NCI-H2029 treated with DMSO at 0.1 percent for 48 hours (cell line): Measurements from ENCODE around the gene COL4A4.
"Not testable (repeated sequence)": the region's sequence is repeated elsewhere in the genome, so short reads cannot be mapped to it uniquely, and the experiment has no call there.

Experiments
- DNase-seq: peaks from one replicate; lab custom pipeline; 2025; lab: John Stamatoyannopoulos, UW

Gene COL4A4

DNA sequence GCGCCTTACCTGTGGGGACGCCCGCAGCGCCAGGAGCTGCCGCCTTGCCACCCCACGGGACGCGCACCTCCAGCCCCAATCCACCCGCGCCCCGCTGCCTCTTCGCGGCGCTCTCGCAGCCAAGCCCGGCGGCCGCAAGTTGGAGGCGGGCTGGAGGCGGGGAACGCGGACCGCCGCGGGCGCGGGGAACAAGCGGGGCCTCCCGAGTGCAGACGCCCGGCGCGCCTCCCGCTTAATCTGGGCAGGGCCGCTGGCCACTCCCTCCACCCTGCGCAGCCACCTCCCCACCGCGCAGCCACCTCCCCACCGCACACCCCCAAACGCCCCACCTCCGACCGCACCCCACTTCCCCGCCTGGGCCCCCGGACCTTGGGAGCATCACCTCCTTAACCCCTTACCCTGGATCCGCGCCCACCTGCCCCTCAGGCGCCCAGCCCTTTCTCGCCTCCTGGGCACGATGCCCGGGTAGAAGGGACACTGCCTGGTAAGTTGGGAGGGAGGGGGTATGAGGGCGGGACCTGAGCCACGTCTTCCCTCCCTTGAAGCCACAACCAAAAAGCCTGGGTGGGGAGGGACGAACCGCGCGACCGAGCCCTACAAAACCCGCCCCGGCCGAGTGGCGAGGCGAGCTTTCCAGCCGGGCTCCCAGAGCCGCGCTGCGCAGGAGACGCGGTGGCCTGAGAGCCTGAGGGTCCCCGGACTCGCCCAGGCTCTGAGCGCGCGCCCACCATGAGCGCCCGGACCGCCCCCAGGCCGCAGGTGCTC, at the start of gene COL4A4, which contains the start of gene COL4A3:
Gene COL4A4 (minus strand): TSS at position 208 of the 765 bp plus-strand sequence. CDS start 16,722 bp downstream, outside the sequence.
Gene COL4A3 (plus strand): TSS at position 627 of the 765 bp plus-strand sequence. CDS start 103 bp downstream, at position 730.
- DNase-seq: no peak

DNA sequence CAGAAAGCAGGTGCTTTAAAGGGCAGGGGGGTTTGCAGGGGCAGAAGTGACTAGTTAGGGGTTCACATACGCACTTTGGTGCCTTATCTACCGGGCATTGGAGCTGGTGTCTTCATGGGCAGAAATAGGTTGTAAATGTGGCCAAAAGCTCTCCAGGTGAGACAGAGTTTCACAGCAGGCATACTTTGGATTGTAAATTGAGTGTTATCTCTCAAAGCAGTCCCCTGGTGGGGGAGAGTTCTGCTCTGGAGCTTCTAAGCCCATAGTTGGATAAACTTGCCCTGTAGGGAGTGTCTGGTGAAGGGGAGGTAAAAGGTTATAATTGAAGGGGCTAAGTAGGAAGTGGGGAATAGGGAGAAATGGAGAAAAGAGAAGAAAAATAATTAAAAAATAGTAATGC, 43.6 kb upstream of the COL4A4 start:
- no peak for DNase-seq

DNA sequence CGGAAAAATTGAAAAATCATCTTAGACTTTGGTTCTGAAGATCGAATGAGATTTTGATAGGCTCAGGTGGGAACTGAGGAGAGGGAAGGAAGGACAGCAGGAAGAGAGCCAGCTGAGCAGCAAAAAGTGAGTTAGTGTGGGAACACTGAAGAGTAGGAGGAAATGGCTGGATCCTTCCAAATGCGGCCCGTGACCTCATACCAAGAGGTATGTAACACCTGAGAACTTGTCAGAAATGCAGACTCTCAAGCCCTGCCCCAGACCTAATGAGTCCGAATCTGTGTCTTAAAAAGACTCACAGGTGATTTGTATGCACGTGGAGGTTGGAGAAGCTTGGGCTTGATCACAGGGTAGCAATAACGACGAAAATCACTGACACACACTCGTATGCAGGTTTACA, 42.4 kb upstream of the COL4A4 start:
- DNase-seq: no peak

DNA sequence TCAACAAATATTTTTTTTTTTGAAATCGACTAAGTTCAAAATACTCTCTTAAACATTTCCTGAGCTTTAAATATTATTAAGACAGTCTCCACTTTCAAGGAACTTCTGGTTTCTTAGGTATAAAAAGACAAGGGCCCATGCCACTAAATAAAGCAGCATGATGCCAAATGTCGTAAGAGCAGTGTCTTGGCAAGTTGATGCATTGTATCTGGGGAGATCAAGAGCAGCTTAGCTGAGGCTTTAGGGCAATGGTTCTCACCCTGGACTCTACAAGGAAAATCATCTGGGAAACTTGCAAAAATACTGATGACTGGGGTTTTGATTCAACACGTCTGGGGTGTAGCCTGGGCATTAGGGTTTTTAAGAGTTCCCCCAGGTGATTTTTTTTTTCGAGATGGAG, 41.7 kb upstream of the COL4A4 start:
- DNase-seq: no peak

DNA sequence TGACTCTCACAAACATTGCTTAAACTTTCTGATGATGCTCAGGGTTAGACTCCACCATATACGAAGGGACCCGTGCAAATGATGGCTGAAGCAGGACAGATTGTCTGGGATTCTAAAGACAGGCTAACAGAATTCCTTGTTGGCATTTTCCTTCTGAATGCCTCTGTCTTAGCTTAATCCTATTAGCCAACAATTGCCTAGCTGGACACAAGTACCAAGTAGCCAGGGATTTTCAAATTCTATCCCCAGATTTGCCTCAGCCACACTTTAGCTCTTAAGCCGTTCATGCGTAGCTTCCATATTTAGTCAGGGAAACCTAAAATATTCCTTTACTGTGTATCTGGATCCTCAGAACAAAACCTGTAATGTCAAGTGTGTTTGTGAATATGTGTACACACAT, 40.4 kb upstream of the COL4A4 start:
- DNase-seq: no peak

DNA sequence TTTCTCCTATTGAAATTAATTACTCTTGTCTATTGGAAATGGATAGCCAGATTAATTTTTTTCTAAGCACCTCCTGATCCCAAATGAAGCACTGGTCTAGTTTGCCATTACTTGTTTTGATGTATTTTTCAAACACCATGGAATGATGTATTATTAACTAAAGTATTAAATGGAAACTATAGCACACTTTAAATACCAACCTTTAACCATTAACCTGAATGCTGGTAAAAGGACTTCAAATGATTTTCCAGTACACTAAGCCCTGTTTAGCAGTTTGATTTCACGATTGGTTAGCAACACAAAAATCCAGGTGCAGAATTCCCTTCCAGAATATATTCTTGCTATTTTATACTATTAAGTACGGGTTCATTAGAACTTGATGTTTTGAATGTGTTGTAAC, 37.8 kb upstream of the COL4A4 start:
- no peak for DNase-seq

DNA sequence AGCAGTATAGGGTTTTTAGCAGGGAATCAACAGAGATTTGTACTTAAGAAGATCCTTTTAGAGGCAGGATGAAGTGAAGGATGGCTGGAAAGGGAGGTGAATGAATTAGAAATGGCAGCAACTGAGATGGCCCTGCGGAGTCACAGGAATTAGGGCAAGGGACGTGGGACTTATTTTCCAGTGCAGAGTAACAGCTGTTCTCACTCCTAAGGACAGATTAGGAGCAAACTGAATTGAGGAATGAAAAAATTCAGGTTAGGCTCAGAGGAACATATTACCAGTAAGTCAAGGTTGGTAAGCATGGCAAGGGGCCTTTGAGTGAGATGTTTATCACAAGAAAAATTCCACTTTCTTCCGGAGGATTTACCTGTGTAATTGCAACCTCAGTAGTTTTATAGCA, 34.9 kb upstream of the COL4A4 start:
- no peak for DNase-seq

DNA sequence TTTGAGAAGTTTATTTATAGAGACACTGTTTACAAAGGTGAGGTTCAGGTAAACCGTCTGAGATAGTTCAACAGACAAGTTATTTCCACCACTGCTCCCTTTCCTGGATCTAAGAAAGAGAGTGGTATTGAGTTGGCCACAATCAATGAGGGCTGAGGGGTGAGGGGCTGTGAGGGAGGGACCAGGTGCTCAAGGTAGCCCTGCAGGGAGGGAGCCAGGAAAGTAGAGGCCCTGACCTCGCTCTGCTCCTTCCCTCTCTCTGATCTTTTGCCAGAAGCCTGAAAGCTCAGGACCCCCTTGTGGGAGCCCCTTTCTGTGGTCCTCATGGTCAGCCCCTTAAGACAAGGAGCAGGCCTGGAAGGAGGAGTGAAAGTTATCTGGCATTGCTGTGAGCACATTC, 30.2 kb upstream of the COL4A4 start:
- no peak for DNase-seq

DNA sequence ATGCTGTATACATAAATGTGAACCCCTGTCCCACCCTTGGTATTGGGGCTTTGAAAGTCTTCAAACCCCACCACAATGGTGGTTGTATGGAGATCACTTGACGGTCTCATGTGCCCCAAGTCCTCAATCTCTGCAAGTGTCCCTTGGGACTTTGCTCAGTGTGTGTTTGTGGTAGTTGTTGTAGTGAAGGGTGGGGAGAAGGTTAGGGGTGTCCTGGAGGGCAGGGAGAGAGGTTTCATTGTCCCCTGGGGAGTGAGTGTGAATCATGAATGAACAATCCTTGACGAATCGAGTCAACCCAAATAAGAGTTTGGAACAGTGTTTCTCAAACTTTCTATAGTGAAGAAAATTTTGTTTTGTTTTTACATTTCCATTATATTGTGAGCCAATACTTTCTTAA, 28.5 kb upstream of the COL4A4 start:
- DNase-seq: no peak

DNA sequence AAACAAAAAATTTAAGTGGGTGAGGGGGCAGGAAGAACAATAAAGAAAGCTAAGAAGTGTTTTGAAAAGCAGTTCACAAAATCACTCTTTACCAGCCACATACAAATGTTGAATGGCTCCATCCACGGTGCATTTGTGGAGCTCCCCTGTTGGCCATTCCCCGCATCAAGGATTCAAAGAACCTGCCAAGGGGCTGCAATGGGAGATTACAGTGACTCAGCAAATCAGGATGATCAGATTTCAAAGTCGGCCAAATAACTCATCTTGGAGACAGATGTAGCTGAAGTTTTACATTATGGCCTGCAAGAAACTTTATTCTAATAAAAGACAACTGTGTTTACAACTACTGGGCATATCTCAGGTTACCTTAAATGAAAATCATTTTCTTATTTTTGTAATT, 27.4 kb upstream of the COL4A4 start:
- DNase-seq: no peak

DNA sequence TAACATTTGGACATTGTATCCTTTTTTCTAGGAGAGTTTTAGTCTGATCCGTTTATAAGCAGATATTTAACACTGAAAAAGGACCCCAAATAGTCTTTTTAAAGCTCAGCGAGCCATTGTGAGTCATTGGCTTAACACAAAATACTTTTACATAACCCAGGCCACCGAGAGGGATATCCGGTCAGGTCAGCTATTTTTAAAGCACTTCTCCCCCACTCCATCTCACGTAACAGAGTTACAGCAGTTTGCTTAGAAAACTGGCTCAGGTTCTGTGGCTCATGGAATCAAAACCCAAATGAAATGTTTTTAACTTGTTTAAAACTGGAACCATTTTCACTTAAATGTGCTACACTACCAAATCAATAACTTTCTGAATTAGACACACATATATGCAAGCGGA, 24.3 kb upstream of the COL4A4 start:
- no peak for DNase-seq

DNA sequence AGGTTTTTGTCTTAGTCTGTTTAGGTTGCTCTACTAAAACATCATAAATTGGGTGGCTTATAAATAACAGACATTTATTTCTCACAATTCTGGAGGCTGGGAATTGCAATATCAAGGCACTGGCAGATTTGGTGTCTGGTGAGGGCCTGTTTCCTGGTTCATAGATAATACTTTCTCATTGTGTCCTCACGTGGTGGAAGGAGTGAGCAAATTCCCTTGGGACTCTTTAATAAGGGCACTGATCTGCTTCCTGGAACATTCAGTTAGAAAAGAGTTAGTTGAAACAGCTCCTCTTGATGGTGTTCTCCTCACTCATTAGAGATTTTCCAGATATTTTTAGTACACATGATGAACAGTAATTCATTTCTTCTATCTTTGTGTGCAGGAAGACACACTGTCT, 22.7 kb upstream of the COL4A4 start:
- no peak for DNase-seq

DNA sequence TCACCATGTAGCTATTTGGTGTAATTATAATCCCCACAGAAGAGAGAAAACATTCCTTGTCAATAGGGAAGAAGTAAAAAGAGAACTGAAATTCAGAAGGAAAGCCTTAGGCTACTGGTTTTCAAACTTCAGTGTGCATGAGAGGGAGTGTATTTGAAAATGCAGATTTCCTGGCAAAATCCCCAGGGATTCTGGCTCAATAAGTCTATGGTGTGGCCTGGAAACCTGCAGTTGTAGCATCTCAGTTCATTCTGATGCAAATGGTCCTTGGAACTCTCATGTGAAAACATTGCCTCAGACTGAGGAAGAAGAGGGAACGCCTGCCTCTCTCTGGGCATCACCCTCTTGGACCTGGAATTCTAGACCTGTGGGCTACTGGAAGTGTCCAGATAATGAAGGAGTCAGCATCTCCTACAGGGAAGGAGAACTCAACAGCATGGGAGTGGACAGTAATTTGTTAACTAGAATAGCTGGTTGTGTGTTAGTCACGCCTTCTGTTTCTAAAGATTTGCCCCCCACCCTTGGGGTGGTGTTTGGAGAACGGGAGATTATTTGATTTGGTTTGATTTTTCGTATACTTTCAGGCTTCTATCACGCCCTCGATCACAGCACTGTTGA, 21.7 kb upstream of the COL4A4 start:
- DNase-seq: no peak

DNA sequence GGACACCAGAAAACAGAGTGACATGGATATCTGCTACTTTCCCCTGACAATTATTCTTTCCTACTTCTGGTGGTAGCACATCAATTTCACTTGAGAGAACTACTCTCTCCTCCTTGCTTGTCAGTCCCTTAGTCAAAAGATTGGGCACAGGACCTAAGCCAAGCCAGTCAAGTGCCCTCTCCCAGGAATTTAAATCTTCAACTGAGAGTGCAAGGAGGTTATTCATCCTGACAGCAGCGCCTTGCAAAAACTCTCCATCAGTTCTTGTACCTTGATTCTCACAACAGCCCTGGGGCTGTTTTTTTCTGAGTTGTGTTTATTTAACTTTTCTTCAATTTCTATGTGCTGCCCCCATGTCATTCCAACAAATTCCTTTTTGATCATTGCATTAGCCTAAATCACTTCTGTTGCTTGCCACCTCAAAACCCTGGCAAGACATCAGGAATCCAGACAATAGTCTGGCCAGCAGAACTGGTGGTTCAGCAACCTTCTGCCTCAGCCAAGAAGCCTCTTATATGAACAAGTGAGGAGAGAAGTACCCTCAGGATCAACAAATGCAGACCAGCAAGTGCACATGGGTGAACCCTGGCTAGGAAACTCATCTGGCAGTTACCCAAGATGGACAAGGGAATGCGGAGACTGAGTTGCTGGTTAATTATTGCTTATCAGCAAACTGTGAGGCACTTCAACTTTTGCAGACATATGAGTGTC, 19.8 kb upstream of the COL4A4 start:
- no peak for DNase-seq

DNA sequence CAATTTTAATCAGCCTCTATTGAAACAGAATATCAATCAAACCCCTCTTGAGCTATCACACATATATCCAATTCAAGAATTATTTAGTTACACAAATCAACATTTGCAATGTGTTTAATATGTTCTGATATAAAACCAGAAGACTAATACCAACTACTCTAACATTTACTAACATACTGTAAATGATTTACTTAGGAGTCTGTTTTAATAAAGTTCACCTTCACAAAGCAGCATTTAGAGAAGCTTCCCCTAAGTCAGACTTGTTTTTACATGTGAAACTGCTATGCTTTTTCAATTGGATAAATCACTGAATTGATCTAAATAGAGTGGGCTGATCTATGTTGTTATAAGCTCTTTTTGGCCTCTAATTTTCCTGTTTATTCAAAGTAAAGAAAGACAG, 18.8 kb upstream of the COL4A4 start:
- no peak for DNase-seq

DNA sequence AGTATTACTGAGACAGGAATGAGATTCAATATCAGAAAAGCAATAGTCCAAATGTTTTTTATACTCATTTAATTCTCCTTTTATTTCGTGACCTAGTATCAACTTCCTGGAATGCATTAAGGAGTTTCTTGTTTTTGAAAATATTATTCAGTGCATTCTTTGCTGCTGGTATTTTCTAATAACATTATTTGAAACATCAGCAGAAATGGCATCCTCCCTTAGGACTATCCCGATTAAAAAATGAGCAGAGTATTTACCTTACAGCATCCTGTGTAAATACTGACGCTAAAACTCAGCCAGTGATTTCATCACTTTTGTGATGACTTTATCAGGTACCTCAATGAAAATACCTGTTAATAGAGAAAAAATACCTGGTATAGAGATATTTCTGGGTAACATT, 16.8 kb upstream of the COL4A4 start:
- DNase-seq: no peak

DNA sequence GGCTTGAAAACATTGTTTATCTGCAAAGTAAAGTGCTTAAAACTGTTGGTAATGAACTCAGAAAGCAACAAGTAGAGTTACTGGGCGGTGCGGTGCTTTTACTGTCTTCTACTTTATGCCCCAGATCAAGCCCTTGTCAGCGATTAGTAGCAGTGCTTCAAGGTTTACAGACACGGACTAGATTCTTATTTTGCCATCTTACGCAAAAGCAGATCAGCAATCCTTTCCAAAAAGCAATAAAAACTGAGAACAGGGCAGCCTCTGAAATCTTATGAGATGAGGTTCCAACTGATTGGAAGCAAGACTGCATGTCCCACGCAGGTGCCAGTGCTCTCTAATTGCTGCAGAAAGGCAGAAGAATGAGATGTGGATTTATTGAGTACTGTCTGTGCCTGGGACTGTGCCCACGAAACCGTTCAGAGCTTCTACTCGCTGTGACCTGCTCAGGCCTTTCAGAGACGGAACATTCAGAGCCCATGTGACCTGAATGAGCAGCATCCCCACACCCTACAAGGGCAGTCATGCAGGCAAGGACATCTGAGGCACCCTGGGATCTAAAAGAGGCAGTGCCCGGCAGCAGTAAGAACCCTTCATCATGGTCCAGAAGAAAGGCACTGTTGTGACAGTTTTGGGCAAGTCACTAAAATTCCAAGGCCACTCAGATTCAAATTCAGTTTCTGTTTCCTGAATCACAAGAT, 16.1 kb upstream of the COL4A4 start:
- no peak for DNase-seq

DNA sequence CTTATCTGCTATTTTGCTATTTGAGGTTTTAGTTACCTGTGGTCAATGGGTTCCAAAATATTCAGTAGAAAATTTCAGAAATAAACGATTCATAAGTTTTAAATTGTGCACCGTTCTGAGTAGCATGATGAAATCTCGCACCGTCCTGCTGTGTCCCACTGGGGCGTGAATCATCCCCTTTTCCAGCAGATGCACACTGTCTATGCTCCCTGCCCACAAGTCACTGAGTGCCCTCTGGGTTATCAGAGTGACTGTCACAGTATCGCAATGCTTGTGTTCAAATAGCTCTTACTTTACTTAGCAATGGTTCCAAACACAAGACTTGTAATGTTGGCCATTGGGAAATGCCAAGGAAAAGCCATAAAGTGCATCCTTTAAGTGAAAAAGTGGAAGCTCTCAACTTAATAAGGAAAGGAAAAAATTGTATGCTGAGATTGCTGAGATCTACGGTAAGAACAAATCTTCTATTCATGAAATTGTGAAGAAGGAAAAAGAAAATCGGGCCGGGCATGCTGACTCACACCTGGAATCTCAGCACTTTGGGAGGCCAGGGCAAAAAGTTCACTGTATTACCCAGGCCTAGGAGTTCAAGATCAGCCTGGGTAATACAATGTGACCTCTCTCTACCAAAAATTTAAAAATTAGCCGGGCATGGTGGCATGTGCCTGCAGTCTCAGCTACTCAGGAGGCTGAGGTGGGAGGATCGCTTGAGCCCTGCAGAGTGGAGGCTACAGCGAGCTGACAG, 13.8 kb upstream of the COL4A4 start:
- DNase-seq: no peak

DNA sequence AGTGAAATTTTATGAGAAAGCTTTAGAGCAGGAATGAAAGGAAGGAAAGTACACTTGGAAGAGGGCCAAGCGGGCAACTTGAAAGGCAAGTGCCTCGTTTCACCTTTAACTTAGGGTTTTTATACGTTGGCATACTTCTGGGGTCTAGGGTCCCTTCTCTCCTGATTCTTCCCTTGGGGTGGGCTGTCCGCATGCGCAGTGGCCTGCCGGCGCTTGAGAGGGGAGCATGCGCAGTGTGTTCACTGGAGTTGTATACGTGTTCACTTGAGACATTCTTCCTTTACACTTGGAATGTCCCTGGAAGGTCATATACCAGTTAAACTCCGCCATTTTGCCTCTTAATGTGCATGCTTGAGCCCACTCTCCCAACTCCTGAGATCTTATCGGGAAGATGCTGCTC, 7.8 kb upstream of the COL4A4 start:
- not testable (repeated sequence) for DNase-seq

DNA sequence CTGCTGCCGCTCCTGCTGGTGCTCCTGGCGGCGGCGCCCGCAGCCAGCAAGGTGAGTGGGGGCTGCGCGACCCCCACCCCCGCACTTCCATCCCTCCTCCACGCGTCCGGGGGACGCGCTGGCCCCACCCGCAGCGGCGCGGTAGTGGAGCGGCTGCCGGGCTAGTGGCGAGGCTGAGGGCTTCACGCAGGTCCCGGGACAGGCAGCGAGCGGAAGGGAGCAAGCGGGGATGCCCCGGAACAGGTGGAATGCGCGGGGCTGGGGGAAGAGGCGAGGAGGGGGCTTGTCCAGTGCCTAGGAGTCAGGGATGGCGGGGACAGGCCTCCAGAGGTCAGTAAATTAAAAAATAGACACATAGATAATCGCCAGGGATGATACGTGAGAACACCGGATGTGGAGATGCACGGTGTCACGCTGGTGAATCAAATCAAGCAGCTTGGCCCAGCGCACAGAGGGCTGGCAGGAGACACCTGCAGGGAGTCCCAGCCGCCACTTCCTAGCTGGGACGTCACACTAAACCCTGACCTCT, 822 bp upstream of the COL4A4 start:
- DNase-seq: no peak

DNA sequence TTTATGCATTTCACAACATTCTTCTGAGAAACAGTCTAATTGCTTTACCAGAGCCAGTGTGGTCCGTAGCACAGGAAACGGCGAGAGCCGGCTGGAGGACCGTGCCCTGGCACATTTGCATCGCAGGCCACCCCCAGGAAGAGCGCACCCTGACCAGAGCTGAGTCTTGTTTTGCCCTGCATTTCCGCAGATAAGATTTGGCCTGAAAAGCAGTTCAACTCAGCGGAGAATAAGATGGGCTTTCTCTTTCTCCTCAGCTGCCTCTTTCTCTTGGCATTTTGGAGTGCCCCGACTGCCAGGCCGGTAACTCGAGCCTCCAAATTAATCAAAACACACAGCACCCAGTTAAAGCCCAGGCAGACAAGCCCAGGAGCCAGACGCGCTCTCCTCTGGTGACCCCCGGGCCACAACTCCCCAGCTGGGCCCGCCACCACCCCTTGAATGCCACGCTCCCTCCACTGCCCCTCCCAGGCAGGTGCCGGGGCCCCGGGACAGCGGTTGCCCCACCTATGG, 464 bp downstream of the COL4A4 start:
- no peak for DNase-seq
